ENCODE data around the gene MAML2.
A peak's percentile ranks its signal among the peaks of the same experiment; 100 is the strongest.
"Not testable (repeated sequence)": the region's sequence is repeated elsewhere in the genome, so short reads cannot be mapped to it uniquely, and the experiment has no call there.

The MAML2 gene

GRCh38 chr11:96272529-96273222 lies 70.3 kb downstream of the MAML2 start:
- Histone ChIP-seq H3K79me1 (replicated peaks; ENCODE audit: low read length, poor library complexity, severe bottlenecking) (peaks cover 17% of the 10 kb centered on the region), H3K4me3 (ENCODE audit: insufficient read depth in 1 of 2, low read depth in 1 of 2, low read length in 2 of 2) (no peak overlapping the region), H3K9me3 (ENCODE audit: control insufficient read depth, low read length) (no peaks in the 10 kb centered on the region), H2AK5ac (ENCODE audit: low read length, severe bottlenecking) (no peak overlapping the region), H3K18ac (ENCODE audit: low read depth in 1 of 2, low read length in 2 of 2) (no peak overlapping the region), H3K4me2 (ENCODE audit: low read length, poor library complexity, severe bottlenecking) (no peak overlapping the region), H3K23ac (ENCODE audit: low read length in 2 of 2) (no peak overlapping the region), H3K27me3 (ENCODE audit: control insufficient read depth in 1 of 2, insufficient read depth in 1 of 2, low read length in 2 of 2) (no peaks in the 10 kb centered on the region), H2BK120ac (ENCODE audit: low read depth, low read length) (no peak overlapping the region), H3K4me1 (ENCODE audit: control insufficient read depth, insufficient read depth, low read depth, low read length) (no peaks in the 10 kb centered on the region), H4K91ac (ENCODE audit: low read length) (no peak overlapping the region), H3K4ac (ENCODE audit: low read depth in 1 of 2, low read length in 2 of 2) (no peak overlapping the region), H2BK15ac (ENCODE audit: low read depth, poor library complexity, severe bottlenecking) (no peak overlapping the region), H3K9ac (ENCODE audit: low read length) (peak overlapping the region; percentile 64), H3K36me3 (ENCODE audit: control insufficient read depth in 1 of 2, insufficient read depth in 2 of 2, low read depth in 1 of 2, low read length in 2 of 2) (peaks cover 5 to 29% of the 10 kb centered on the region in 2 experiments), H2BK5ac (ENCODE audit: low read depth, low read length, poor library complexity, severe bottlenecking) (no peak overlapping the region), H3K27ac (ENCODE audit: low read length, poor library complexity, severe bottlenecking) (no peak overlapping the region), H2AFZ (ENCODE audit: low read depth, low read length) (no peak overlapping the region), H2BK12ac (ENCODE audit: low read length in 2 of 2) (no peak overlapping the region), H3K14ac (ENCODE audit: low read length in 2 of 2) (no peak overlapping the region), H4K8ac (ENCODE audit: low read length) (no peak overlapping the region)
- WGBS = 81% methylated on average over 3 of the region's 3 CpGs
- DNase-seq = peak; percentile 72

GRCh38 chr11:96271777-96272176 lies 71.2 kb downstream of the MAML2 start:
- Histone ChIP-seq H3K4me3 (ENCODE audit: insufficient read depth in 1 of 2, low read depth in 1 of 2, low read length in 2 of 2) (no peak overlapping the region), H3K9ac (ENCODE audit: low read length) (no peak overlapping the region), H4K8ac (ENCODE audit: low read length) (no peak overlapping the region), H2BK5ac (ENCODE audit: low read depth, low read length, poor library complexity, severe bottlenecking) (no peak overlapping the region), H3K9me3 (ENCODE audit: control insufficient read depth, low read length) (no peaks in the 10 kb centered on the region), H3K27me3 (ENCODE audit: control insufficient read depth in 1 of 2, insufficient read depth in 1 of 2, low read length in 2 of 2) (no peaks in the 10 kb centered on the region), H3K79me1 (replicated peaks; ENCODE audit: low read length, poor library complexity, severe bottlenecking) (peaks cover 15% of the 10 kb centered on the region), H3K4ac (ENCODE audit: low read depth in 1 of 2, low read length in 2 of 2) (no peak overlapping the region), H4K91ac (ENCODE audit: low read length) (no peak overlapping the region), H2BK120ac (ENCODE audit: low read depth, low read length) (no peak overlapping the region), H3K18ac (ENCODE audit: low read depth in 1 of 2, low read length in 2 of 2) (no peak overlapping the region), H3K14ac (ENCODE audit: low read length in 2 of 2) (no peak overlapping the region), H2BK12ac (ENCODE audit: low read length in 2 of 2) (no peak overlapping the region), H3K27ac (ENCODE audit: low read length, poor library complexity, severe bottlenecking) (no peak overlapping the region), H3K4me1 (ENCODE audit: control insufficient read depth, insufficient read depth, low read depth, low read length) (peaks cover 2% of the 10 kb centered on the region), H2BK15ac (ENCODE audit: low read depth, poor library complexity, severe bottlenecking) (no peak overlapping the region), H3K4me2 (ENCODE audit: low read length, poor library complexity, severe bottlenecking) (no peak overlapping the region), H2AFZ (ENCODE audit: low read depth, low read length) (no peak overlapping the region), H3K23ac (ENCODE audit: low read length in 2 of 2) (no peak overlapping the region), H3K36me3 (ENCODE audit: control insufficient read depth in 1 of 2, insufficient read depth in 2 of 2, low read depth in 1 of 2, low read length in 2 of 2) (peaks cover 5 to 25% of the 10 kb centered on the region in 2 experiments), H2AK5ac (ENCODE audit: low read length, severe bottlenecking) (no peak overlapping the region)
- DNase-seq = no peak
- WGBS = 96% methylated on average over 3 of the region's 4 CpGs

- H3K14ac ChIP-seq (ENCODE audit: low read length in 2 of 2); H2AK5ac ChIP-seq (ENCODE audit: low read length, severe bottlenecking); H3K4me3 ChIP-seq (ENCODE audit: insufficient read depth in 1 of 2, low read depth in 1 of 2, low read length in 2 of 2); H3K27ac ChIP-seq (ENCODE audit: low read length, poor library complexity, severe bottlenecking); H3K4ac ChIP-seq (ENCODE audit: low read depth in 1 of 2, low read length in 2 of 2); H3K23ac ChIP-seq (ENCODE audit: low read length in 2 of 2); H3K9ac ChIP-seq (ENCODE audit: low read length); H2BK5ac ChIP-seq (ENCODE audit: low read depth, low read length, poor library complexity, severe bottlenecking); H3K18ac ChIP-seq (ENCODE audit: low read depth in 1 of 2, low read length in 2 of 2); H2BK120ac ChIP-seq (ENCODE audit: low read depth, low read length); H2AFZ ChIP-seq (ENCODE audit: low read depth, low read length); H2BK15ac ChIP-seq (ENCODE audit: low read depth, poor library complexity, severe bottlenecking); DNase-seq; H3K4me2 ChIP-seq (ENCODE audit: low read length, poor library complexity, severe bottlenecking); H4K8ac ChIP-seq (ENCODE audit: low read length); H4K91ac ChIP-seq (ENCODE audit: low read length); H2BK12ac ChIP-seq (ENCODE audit: low read length in 2 of 2); H3K4me1 ChIP-seq (ENCODE audit: control insufficient read depth, insufficient read depth, low read depth, low read length); H3K9me3 ChIP-seq (ENCODE audit: control insufficient read depth, low read length); H3K27me3 ChIP-seq (ENCODE audit: control insufficient read depth in 1 of 2, insufficient read depth in 1 of 2, low read length in 2 of 2): not testable (repeated sequence)
- H3K36me3 ChIP-seq (ENCODE audit: control insufficient read depth in 1 of 2, insufficient read depth in 2 of 2, low read depth in 1 of 2, low read length in 2 of 2) = peaks cover 5 to 24% of the 10 kb centered on the region in 2 experiments
- peaks cover 15% of the 10 kb centered on the region for H3K79me1 ChIP-seq (replicated peaks; ENCODE audit: low read length, poor library complexity, severe bottlenecking)
Measured at GRCh38 chr11:96271352-96271751, 71.6 kb downstream of the MAML2 start.

- H3K14ac ChIP-seq (ENCODE audit: low read length in 2 of 2); H2AK5ac ChIP-seq (ENCODE audit: low read length, severe bottlenecking); H3K4me2 ChIP-seq (ENCODE audit: low read length, poor library complexity, severe bottlenecking); H3K9ac ChIP-seq (ENCODE audit: low read length); H2BK15ac ChIP-seq (ENCODE audit: low read depth, poor library complexity, severe bottlenecking); DNase-seq; H3K18ac ChIP-seq (ENCODE audit: low read depth in 1 of 2, low read length in 2 of 2); H3K23ac ChIP-seq (ENCODE audit: low read length in 2 of 2); H4K91ac ChIP-seq (ENCODE audit: low read length); H3K4me3 ChIP-seq (ENCODE audit: insufficient read depth in 1 of 2, low read depth in 1 of 2, low read length in 2 of 2); H2AFZ ChIP-seq (ENCODE audit: low read depth, low read length); H4K8ac ChIP-seq (ENCODE audit: low read length); H3K4me1 ChIP-seq (ENCODE audit: control insufficient read depth, insufficient read depth, low read depth, low read length); H2BK12ac ChIP-seq (ENCODE audit: low read length in 2 of 2); H2BK5ac ChIP-seq (ENCODE audit: low read depth, low read length, poor library complexity, severe bottlenecking); H3K9me3 ChIP-seq (ENCODE audit: control insufficient read depth, low read length); H3K27ac ChIP-seq (ENCODE audit: low read length, poor library complexity, severe bottlenecking); H3K27me3 ChIP-seq (ENCODE audit: control insufficient read depth in 1 of 2, insufficient read depth in 1 of 2, low read length in 2 of 2); H3K4ac ChIP-seq (ENCODE audit: low read depth in 1 of 2, low read length in 2 of 2); H2BK120ac ChIP-seq (ENCODE audit: low read depth, low read length): not testable (repeated sequence)
- Histone ChIP-seq H3K79me1 (replicated peaks; ENCODE audit: low read length, poor library complexity, severe bottlenecking) (peaks cover 24% of the 10 kb centered on the region), H3K36me3 (ENCODE audit: control insufficient read depth in 1 of 2, insufficient read depth in 2 of 2, low read depth in 1 of 2, low read length in 2 of 2) (peaks cover 5 to 24% of the 10 kb centered on the region in 2 experiments)
- WGBS = 97% methylated on average over 4 of the region's 4 CpGs
Measured at GRCh38 chr11:96268527-96268926, 74.5 kb downstream of the MAML2 start.

Data from mesenchymal stem cell (in vitro differentiated cells and primary cell).